H1 (cell line): ENCODE results near the gene ANKS1B. TPM values are rescaled to one million over a fixed set of nuclear protein-coding genes. Genes with fewer than 3 reads are reported as not detected.

ENCODE experiments used
- CTCF ChIA-PET: fragments of 300-600 bp; sonication (Branson Sonifier 250); formaldehyde crosslinking; loops from one replicate; lab custom pipeline; 2021; ENCODE audit not compliant: partially characterized antibody; lab: Charles Lee
- POLR2A ChIA-PET: fragments of 300-600 bp; sonication (Branson Sonifier 250); formaldehyde crosslinking; loops from one replicate; lab custom pipeline; 2021; ENCODE audit warnings: inconsistent platforms; ENCODE audit not compliant: partially characterized antibody; lab: Charles Lee
- DNase-seq, 2 experiments: peaks; one replicate each; pipeline versions ENCODE4 v3.0.0 to v3.0.0-alpha.2; 2010 to 2022; ENCODE audit warnings: low spot score in 2 of 2, low read depth in 1 of 2, mixed read lengths in 1 of 2
- FAIRE-seq: peaks from 2 replicates; lab custom pipeline; 2011; peaks lifted over from hg19 to GRCh38; lab: Jason Lieb, UNC
- H2AFZ ChIP-seq: 2 replicates; pipeline ENCODE4 v1.8.1; 2012; ENCODE audit warnings: low read length, inconsistent platforms
- H2AK5ac ChIP-seq: 2 replicates; pipeline ENCODE4 v1.6.1; 2013; ENCODE audit warnings: low read depth, low read length
- H2BK120ac ChIP-seq: replicated peaks from 2 replicates; pipeline ENCODE3; 2013; ENCODE audit warnings: low read depth, low read length, inconsistent platforms
- H2BK12ac ChIP-seq: 2 replicates; pipeline ENCODE4 v1.6.1; 2013; ENCODE audit warnings: low read depth, low read length
- H2BK15ac ChIP-seq: 2 replicates; pipeline ENCODE4 v1.6.1; 2013; ENCODE audit warnings: low read length
- H2BK20ac ChIP-seq: 2 replicates; pipeline ENCODE4 v1.6.1; 2013; ENCODE audit warnings: low read length
- H2BK5ac ChIP-seq: 2 replicates; pipeline ENCODE4 v1.6.1; 2013; ENCODE audit warnings: low read depth, low read length
- H3K14ac ChIP-seq: 2 replicates; pipeline ENCODE4 v1.6.1; 2013; ENCODE audit warnings: inconsistent platforms; ENCODE audit not compliant: insufficient read length
- H3K18ac ChIP-seq: 2 replicates; pipeline ENCODE4 v1.6.1; 2013; ENCODE audit warnings: low read length; ENCODE audit errors: extremely low read depth
- H3K23ac ChIP-seq: 2 replicates; pipeline ENCODE4 v1.6.1; 2013; ENCODE audit warnings: inconsistent platforms; ENCODE audit not compliant: insufficient read length
- H3K23me2 ChIP-seq: 2 replicates; pipeline ENCODE4 v1.6.1; 2013; ENCODE audit warnings: low read depth, low read length
- H3K27ac ChIP-seq: 2 replicates; pipeline ENCODE4 v1.6.1; 2011; ENCODE audit warnings: low read depth, low read length, inconsistent platforms
- H3K27me3 ChIP-seq, 4 experiments: replicated peaks in 1 of 4; 1 replicate in 1 of 4; 2 replicates in 3 of 4; pipeline versions ENCODE4 v1.6.1 to v1.8.1; 2011 to 2013; ENCODE audit warnings: low read length in 3 of 4, mild to moderate bottlenecking in 3 of 4, inconsistent platforms in 2 of 4, mixed read lengths in 2 of 4, moderate library complexity in 1 of 4; ENCODE audit not compliant: control insufficient read depth in 3 of 4, insufficient read depth in 3 of 4; ENCODE audit errors: extremely low read depth in 1 of 4
- H3K36me3 ChIP-seq, 4 experiments: 2 replicates each; pipeline versions ENCODE4 v1.6.1 to v1.8.1; 2011 to 2013; ENCODE audit warnings: mild to moderate bottlenecking in 4 of 4, low read length in 3 of 4, moderate library complexity in 2 of 4, control low read depth in 1 of 4, inconsistent platforms in 1 of 4; ENCODE audit not compliant: insufficient read depth in 4 of 4, control insufficient read depth in 2 of 4
- H3K4ac ChIP-seq: replicated peaks from 2 replicates; pipeline ENCODE3; 2013; ENCODE audit warnings: low read length, low read depth, mixed read lengths, inconsistent platforms; ENCODE audit not compliant: insufficient read length
- H3K4me1 ChIP-seq, 4 experiments: replicated peaks in 1 of 4; 1 replicate in 1 of 4; 2 replicates in 3 of 4; pipeline versions ENCODE4 v1.6.1 to v1.8.1; 2011 to 2013; ENCODE audit warnings: low read length in 3 of 4, inconsistent platforms in 2 of 4, mixed read lengths in 1 of 4; ENCODE audit not compliant: insufficient read depth in 4 of 4, control insufficient read depth in 3 of 4
- H3K4me2 ChIP-seq, 2 experiments: 2 replicates each; pipeline versions ENCODE4 v1.6.1 to v1.8.1; 2011 to 2013; ENCODE audit warnings: low read depth in 2 of 2, low read length in 2 of 2, control low read depth in 1 of 2, inconsistent platforms in 1 of 2, mild to moderate bottlenecking in 1 of 2; ENCODE audit not compliant: insufficient read depth in 1 of 2
- H3K4me3 ChIP-seq, 4 experiments: fragments of 200-600, 300-600 bp in 1 of 4; sonication (generic), shearing (Covaris generic), sonication (Bioruptor Twin) in 1 of 4; 2 replicates each; pipeline versions ENCODE4 v1.5.1 to v1.8.1; 2011 to 2016; ENCODE audit warnings: low read length in 4 of 4, low read depth in 3 of 4, control low read depth in 2 of 4, inconsistent platforms in 2 of 4, mild to moderate bottlenecking in 2 of 4, mixed read lengths in 1 of 4, moderate library complexity in 1 of 4; ENCODE audit not compliant: insufficient read depth in 2 of 4; ENCODE audit errors: extremely low read depth in 1 of 4
- H3K56ac ChIP-seq: replicated peaks from 2 replicates; pipeline ENCODE3; 2013; ENCODE audit warnings: low read depth, mild to moderate bottlenecking, mixed read lengths, low read length, inconsistent platforms; ENCODE audit not compliant: insufficient read length
- H3K79me1 ChIP-seq: 2 replicates; pipeline ENCODE4 v1.6.1; 2013; ENCODE audit warnings: low read depth, low read length, control low read depth
- H3K79me2 ChIP-seq, 2 experiments: 2 replicates each; pipeline versions ENCODE4 v1.6.1 to v1.8.1; 2012 to 2013; ENCODE audit warnings: low read length in 2 of 2, mild to moderate bottlenecking in 2 of 2, inconsistent platforms in 1 of 2; ENCODE audit not compliant: insufficient read depth in 2 of 2, control insufficient read depth in 1 of 2
- H3K9ac ChIP-seq, 4 experiments: replicated peaks in 1 of 4; 1 replicate in 1 of 4; 2 replicates in 3 of 4; pipeline versions ENCODE4 v1.6.1 to v1.8.1; 2011 to 2013; ENCODE audit warnings: low read depth in 3 of 4, low read length in 3 of 4, control low read depth in 2 of 4, mild to moderate bottlenecking in 2 of 4, moderate library complexity in 2 of 4, inconsistent platforms in 1 of 4; ENCODE audit errors: extremely low read depth in 1 of 4
- H3K9me3 ChIP-seq, 2 experiments: 2 replicates each; pipeline versions ENCODE4 v1.6.1 to v1.8.1; 2012 to 2013; ENCODE audit warnings: mild to moderate bottlenecking in 2 of 2, moderate library complexity in 2 of 2, control low read depth in 1 of 2, inconsistent platforms in 1 of 2, low read depth in 1 of 2, low read length in 1 of 2, mixed read lengths in 1 of 2; ENCODE audit not compliant: insufficient read depth in 2 of 2
- H4K20me1 ChIP-seq, 2 experiments: replicated peaks in 1 of 2; 2 replicates each; pipeline versions ENCODE3 to v1.8.1; 2011 to 2013; ENCODE audit warnings: inconsistent platforms in 2 of 2, low read length in 2 of 2, mild to moderate bottlenecking in 1 of 2; ENCODE audit not compliant: insufficient read depth in 2 of 2, control insufficient read depth in 1 of 2
- H4K5ac ChIP-seq: 2 replicates; pipeline ENCODE4 v1.6.1; 2013; ENCODE audit warnings: low read length, low read depth, mixed read lengths, inconsistent platforms; ENCODE audit not compliant: insufficient read length
- H4K8ac ChIP-seq: 2 replicates; pipeline ENCODE4 v1.8.0; 2013; ENCODE audit warnings: mild to moderate bottlenecking, moderate library complexity, low read length, inconsistent platforms; ENCODE audit not compliant: insufficient read depth; ENCODE audit errors: extremely low read depth
- H4K91ac ChIP-seq: replicated peaks from 2 replicates; pipeline ENCODE3; 2013; ENCODE audit warnings: low read length, mixed read lengths, inconsistent platforms; ENCODE audit not compliant: insufficient read length
- BACH1 ChIP-seq: IDR thresholded peaks from 2 replicates; pipeline ENCODE4 v1.6.1; 2012; ENCODE audit warnings: low read length, improper control_type of control experiment
- CHD2 ChIP-seq: IDR thresholded peaks from 2 replicates; pipeline ENCODE4 v1.6.1; 2012; ENCODE audit warnings: low read length, improper control_type of control experiment
- CTCF ChIP-seq, 3 experiments: IDR thresholded peaks; 1 replicate in 2 of 3; 2 replicates in 1 of 3; pipeline versions ENCODE4 v1.5.1 to v1.6.1; 2011; ENCODE audit warnings: low read length in 3 of 3, mild to moderate bottlenecking in 3 of 3, inconsistent platforms in 2 of 3, low read depth in 1 of 3, moderate library complexity in 1 of 3; ENCODE audit not compliant: insufficient read depth in 1 of 3; ENCODE audit errors: control extremely low read depth in 1 of 3
- EGR1 ChIP-seq: IDR thresholded peaks from 2 replicates; pipeline ENCODE4 v1.6.1; 2011; ENCODE audit warnings: low read depth, low read length, borderline replicate concordance
- GTF2F1 ChIP-seq: IDR thresholded peaks from 2 replicates; pipeline ENCODE4 v1.6.1; 2012; ENCODE audit warnings: low read depth, low read length, improper control_type of control experiment, borderline replicate concordance
- JUN ChIP-seq: IDR thresholded peaks from 2 replicates; pipeline ENCODE4 v1.6.1; 2011; ENCODE audit warnings: low read depth, mild to moderate bottlenecking, improper control_type of control experiment, low read length
- KDM1A ChIP-seq: fragments of 200-600, 300-600 bp; sonication (generic); IDR thresholded peaks from 2 replicates; pipeline ENCODE4 v1.7.1; 2016; ENCODE audit warnings: mild to moderate bottlenecking, low read length, borderline replicate concordance
- NRF1 ChIP-seq: IDR thresholded peaks from 2 replicates; pipeline ENCODE4 v1.6.1; 2011; ENCODE audit warnings: mild to moderate bottlenecking, low read depth, low read length, improper control_type of control experiment
- RFX5 ChIP-seq: IDR thresholded peaks from 2 replicates; pipeline ENCODE4 v1.6.1; 2011; ENCODE audit warnings: low read depth, low read length, improper control_type of control experiment, borderline replicate concordance
- SAP30 ChIP-seq: fragments of 300-600 bp; sonication (generic); IDR thresholded peaks from 2 replicates; pipeline ENCODE4 v1.7.1; 2012; ENCODE audit warnings: low read length, moderate library complexity, mild to moderate bottlenecking, inconsistent platforms; ENCODE audit not compliant: insufficient read depth, insufficient replicate concordance
- SUZ12 ChIP-seq: fragments of 200-600 bp; sonication (generic); IDR thresholded peaks from 2 replicates; pipeline ENCODE4 v1.6.1; 2012; ENCODE audit warnings: mild to moderate bottlenecking, inconsistent platforms, low read length, moderate library complexity, mixed read lengths
- WGBS, 2 experiments: shearing (Covaris generic) in 1 of 2; methylation state at CpG; one replicate each; pipeline versions ENCODE4 v1.1.6 to v1.1.7; 2013 to 2015; ENCODE audit warnings: low lambda C conversion rate in 2 of 2, mixed read lengths in 2 of 2, inconsistent platforms in 1 of 2, low coverage in 1 of 2, missing lambda C conversion rate in 1 of 2; ENCODE audit not compliant: insufficient replicate concordance in 2 of 2, insufficient coverage in 1 of 2, insufficient read length in 1 of 2; ENCODE audit errors: extremely low coverage in 1 of 2, missing lambda C conversion rate in 1 of 2; 5-methylcytosine and 5-hydroxymethylcytosine counted together
- polyA plus RNA-seq, 7 experiments: library from polyadenylated mRNA; depleted of rRNA in 3 of 7; stranded (reverse) in 5 of 7; unstranded in 2 of 7; fragments of >200 nt in 5 of 7; fragments of 200-250 nt in 2 of 7; gene quantifications; 1 replicate in 5 of 7; 2 replicates in 1 of 7; 4 replicates in 1 of 7; pipeline versions ENCODE4 v1.2.1 to v1.2.3, GENCODE V29; 2011 to 2013; ENCODE audit warnings: missing spikeins in 2 of 7, mixed read lengths in 2 of 7
- total RNA-seq: library from RNA; stranded (reverse); fragmentation: NEBNext Ultra II Directional; extraction: Animal tissue kit (Norgen Biotek cat#: 25700); gene quantifications from 2 replicates; pipeline ENCODE4 v1.2.1, GENCODE V29; 2021

Gene ANKS1B
- total and polyA plus RNA-seq, 2 of the 8 experiments (the other 6 are each of a cell fraction or from before 2014, with no cell fraction given): 2.7 to 6.1 TPM

- DNase-seq (no peak), FAIRE-seq (no peak)
- Histone ChIP-seq H3K4me2 (no peak overlapping the region), H3K4me1 (no peaks in the 10 kb centered on the region), H3K79me2 (no peaks in the 10 kb centered on the region), H3K4me3 (no peak overlapping the region), H3K79me1 (no peaks in the 10 kb centered on the region), H2BK12ac (no peak overlapping the region), H4K91ac (no peak overlapping the region), H2BK120ac (no peak overlapping the region), H4K8ac (no peak overlapping the region), H3K27ac (no peak overlapping the region), H3K18ac (no peak overlapping the region), H3K14ac (no peak overlapping the region), H3K23ac (no peak overlapping the region), H3K23me2 (no peaks in the 10 kb centered on the region), H2AFZ (no peak overlapping the region), H3K9ac (no peak overlapping the region), H3K36me3 (no peaks in the 10 kb centered on the region), H2BK5ac (no peak overlapping the region), H2AK5ac (no peak overlapping the region), H3K4ac (no peak overlapping the region), H3K56ac (no peak overlapping the region), H4K20me1 (no peaks in the 10 kb centered on the region), H2BK15ac (no peak overlapping the region), H2BK20ac (no peak overlapping the region), H4K5ac (no peak overlapping the region), H3K27me3 (no peaks in the 10 kb centered on the region), H3K9me3 (no peaks in the 10 kb centered on the region)
- TF ChIP-seq SAP30 (no peak), CHD2 (no peak), NRF1 (no peak), JUN (no peak), GTF2F1 (no peak), RFX5 (no peak), CTCF (IDR thresholded peaks at IDR 0.05; ENCODE audit: control extremely low read depth in 1 of 3, insufficient read depth in 1 of 3, low read depth in 1 of 3, low read length in 3 of 3) (no peak), BACH1 (no peak), KDM1A (no peak), SUZ12 (no peak), EGR1 (no peak)
- POLR2A ChIA-PET: no interaction called here
- CTCF ChIA-PET: interaction anchor here (0.6 to 3.8 kb wide), 11 partner anchors 8 to 726 kb away, joined by 3 to 36 read pairs (median 3); no protein-coding TSS in a partner anchor
- WGBS, 2 experiments: 75% methylated on average over 1 of the region's 1 CpG; no CpG with 5 or more reads in 1 of the 2 experiments
These were observed 215.2 kb downstream of the ANKS1B start for GRCh38 chr12:99769396-99769980.
